SK-N-SH treated with all-trans-retinoic acid at 6 μM for 48 hours (cell line): Measurements from ENCODE around the gene DNLZ.

ENCODE experiments used
- ARNTL ChIP-seq: fragments of 450-650 bp; formaldehyde crosslinking; IDR thresholded peaks from 2 replicates; pipeline ENCODE4 v1.5.0; 2020; ENCODE audit warnings: low read depth, mild to moderate bottlenecking, moderate library complexity, borderline replicate concordance
- BACH2 ChIP-seq: fragments of 250-450 bp; sonication (Bioruptor Pico); IDR thresholded peaks from 2 replicates; pipeline ENCODE4 v1.9.0; 2021; ENCODE audit warnings: mild to moderate bottlenecking, borderline replicate concordance
- CSDC2 ChIP-seq: fragments of 250-450 bp; sonication (Bioruptor Pico); IDR thresholded peaks from 2 replicates; pipeline ENCODE4 v1.5.0; 2020; ENCODE audit warnings: mild to moderate bottlenecking, moderate library complexity
- ESRRG ChIP-seq: fragments of 250-450 bp; sonication (Bioruptor Pico); IDR thresholded peaks from 2 replicates; pipeline ENCODE4 v1.6.1; 2021; ENCODE audit warnings: mild to moderate bottlenecking
- OSR1 ChIP-seq: fragments of 250-450 bp; sonication (Bioruptor Pico); IDR thresholded peaks from 2 replicates; pipeline ENCODE4 v1.8.0; 2022; ENCODE audit warnings: moderate library complexity, mild to moderate bottlenecking, inconsistent platforms
- PPARA ChIP-seq: fragments of 250-450 bp; sonication (Bioruptor Pico); IDR thresholded peaks from 2 replicates; pipeline ENCODE4 v1.5.0; 2020; ENCODE audit warnings: mild to moderate bottlenecking, borderline replicate concordance
- RARB ChIP-seq: fragments of 250-450 bp; sonication (Bioruptor Pico); IDR thresholded peaks from 2 replicates; pipeline ENCODE4 v1.8.0; 2021; ENCODE audit warnings: mild to moderate bottlenecking, moderate library complexity
- TCF4 ChIP-seq: fragments of 250-450 bp; sonication (Bioruptor Pico); IDR thresholded peaks from 2 replicates; pipeline ENCODE4 v1.8.0; 2021; ENCODE audit warnings: mild to moderate bottlenecking, moderate library complexity, borderline replicate concordance
- ZFP3 ChIP-seq: fragments of 250-450 bp; sonication (Bioruptor Pico); IDR thresholded peaks from 2 replicates; pipeline ENCODE4 v1.5.0; 2020; ENCODE audit warnings: mild to moderate bottlenecking, moderate library complexity
- ZNF565 ChIP-seq: fragments of 450-650 bp; formaldehyde crosslinking; conservative IDR thresholded peaks from 2 replicates; pipeline ENCODE4 v1.5.0; 2020; ENCODE audit warnings: low read depth, mild to moderate bottlenecking, moderate library complexity
- ZNF70 ChIP-seq: fragments of 450-650 bp; formaldehyde crosslinking; IDR thresholded peaks from 2 replicates; pipeline ENCODE4 v1.5.0; 2020; ENCODE audit warnings: mild to moderate bottlenecking, moderate library complexity
- TF ChIP-seq, protein P1 (sequence below): fragments of 250-450 bp; sonication (Bioruptor Pico); IDR thresholded peaks from 2 replicates; pipeline ENCODE4 v1.8.0; 2020; ENCODE audit warnings: mild to moderate bottlenecking, moderate library complexity, borderline replicate concordance
- TF ChIP-seq, protein P2 (sequence below): fragments of 250-450 bp; sonication (Bioruptor Pico); IDR thresholded peaks from 2 replicates; pipeline ENCODE4 v1.8.0; 2021; ENCODE audit warnings: low read depth, mild to moderate bottlenecking, moderate library complexity, borderline replicate concordance
- TF ChIP-seq, protein P3 (sequence below): fragments of 250-450 bp; sonication (Bioruptor Pico); IDR thresholded peaks from 2 replicates; pipeline ENCODE4 v1.5.1; 2020; ENCODE audit warnings: low read depth, mild to moderate bottlenecking, moderate library complexity

DNA sequence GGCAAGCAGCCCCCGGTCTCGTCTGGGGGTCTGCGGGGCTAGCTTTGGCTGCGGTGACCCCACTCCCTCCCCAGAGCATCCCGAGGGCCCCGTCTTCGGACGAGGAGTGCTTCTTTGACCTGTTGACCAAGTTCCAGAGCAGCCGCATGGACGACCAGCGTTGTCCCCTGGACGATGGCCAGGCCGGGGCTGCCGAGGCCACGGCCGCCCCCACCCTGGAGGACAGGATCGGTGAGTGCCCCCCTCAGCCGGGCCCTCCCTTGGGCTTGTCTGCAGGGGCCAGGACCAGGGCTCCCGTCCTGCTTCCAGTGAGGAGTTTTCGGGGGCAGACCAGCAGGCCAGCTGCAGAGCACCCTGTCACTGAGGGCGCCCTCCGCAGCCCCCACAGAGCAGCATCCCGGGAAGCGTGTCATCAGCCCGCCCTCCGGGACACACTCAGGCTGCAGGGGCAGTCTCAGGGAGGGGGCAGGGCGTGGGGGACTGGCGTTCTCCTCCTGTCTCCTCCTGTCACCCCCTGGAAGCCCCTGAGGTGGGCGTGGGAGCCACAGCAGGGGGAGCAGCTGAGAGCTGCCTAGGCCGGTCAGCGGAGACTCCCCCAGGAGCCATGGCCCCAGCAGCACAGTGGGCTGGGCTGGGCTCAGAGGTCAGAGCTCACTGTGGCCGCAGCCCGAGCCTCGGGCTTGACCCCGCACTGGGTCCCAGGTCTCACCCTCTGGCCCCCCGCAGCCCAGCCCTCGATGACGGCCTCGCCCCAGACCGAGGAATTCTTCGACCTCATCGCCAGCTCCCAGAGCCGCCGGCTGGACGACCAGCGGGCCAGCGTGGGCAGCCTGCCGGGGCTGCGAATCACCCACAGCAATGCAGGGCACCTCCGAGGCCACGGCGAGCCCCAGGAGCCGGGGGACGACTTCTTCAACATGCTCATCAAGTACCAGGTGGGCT is 7.7 kb downstream of the DNLZ start:
- TF ChIP-seq, protein P1, sequence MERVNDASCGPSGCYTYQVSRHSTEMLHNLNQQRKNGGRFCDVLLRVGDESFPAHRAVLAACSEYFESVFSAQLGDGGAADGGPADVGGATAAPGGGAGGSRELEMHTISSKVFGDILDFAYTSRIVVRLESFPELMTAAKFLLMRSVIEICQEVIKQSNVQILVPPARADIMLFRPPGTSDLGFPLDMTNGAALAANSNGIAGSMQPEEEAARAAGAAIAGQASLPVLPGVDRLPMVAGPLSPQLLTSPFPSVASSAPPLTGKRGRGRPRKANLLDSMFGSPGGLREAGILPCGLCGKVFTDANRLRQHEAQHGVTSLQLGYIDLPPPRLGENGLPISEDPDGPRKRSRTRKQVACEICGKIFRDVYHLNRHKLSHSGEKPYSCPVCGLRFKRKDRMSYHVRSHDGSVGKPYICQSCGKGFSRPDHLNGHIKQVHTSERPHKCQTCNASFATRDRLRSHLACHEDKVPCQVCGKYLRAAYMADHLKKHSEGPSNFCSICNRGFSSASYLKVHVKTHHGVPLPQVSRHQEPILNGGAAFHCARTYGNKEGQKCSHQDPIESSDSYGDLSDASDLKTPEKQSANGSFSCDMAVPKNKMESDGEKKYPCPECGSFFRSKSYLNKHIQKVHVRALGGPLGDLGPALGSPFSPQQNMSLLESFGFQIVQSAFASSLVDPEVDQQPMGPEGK (CRISPR knock-in tag): no peak
- TF ChIP-seq, protein P2, sequence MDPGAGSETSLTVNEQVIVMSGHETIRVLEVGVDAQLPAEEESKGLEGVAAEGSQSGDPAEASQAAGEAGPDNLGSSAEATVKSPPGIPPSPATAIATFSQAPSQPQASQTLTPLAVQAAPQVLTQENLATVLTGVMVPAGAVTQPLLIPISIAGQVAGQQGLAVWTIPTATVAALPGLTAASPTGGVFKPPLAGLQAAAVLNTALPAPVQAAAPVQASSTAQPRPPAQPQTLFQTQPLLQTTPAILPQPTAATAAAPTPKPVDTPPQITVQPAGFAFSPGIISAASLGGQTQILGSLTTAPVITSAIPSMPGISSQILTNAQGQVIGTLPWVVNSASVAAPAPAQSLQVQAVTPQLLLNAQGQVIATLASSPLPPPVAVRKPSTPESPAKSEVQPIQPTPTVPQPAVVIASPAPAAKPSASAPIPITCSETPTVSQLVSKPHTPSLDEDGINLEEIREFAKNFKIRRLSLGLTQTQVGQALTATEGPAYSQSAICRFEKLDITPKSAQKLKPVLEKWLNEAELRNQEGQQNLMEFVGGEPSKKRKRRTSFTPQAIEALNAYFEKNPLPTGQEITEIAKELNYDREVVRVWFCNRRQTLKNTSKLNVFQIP (CRISPR knock-in tag): no peak
- no peak for TF ChIP-seq RARB (CRISPR knock-in tag)
- TF ChIP-seq ZNF70: no peak
- no peak for TF ChIP-seq ESRRG (CRISPR knock-in tag)
- TF ChIP-seq, protein P3, sequence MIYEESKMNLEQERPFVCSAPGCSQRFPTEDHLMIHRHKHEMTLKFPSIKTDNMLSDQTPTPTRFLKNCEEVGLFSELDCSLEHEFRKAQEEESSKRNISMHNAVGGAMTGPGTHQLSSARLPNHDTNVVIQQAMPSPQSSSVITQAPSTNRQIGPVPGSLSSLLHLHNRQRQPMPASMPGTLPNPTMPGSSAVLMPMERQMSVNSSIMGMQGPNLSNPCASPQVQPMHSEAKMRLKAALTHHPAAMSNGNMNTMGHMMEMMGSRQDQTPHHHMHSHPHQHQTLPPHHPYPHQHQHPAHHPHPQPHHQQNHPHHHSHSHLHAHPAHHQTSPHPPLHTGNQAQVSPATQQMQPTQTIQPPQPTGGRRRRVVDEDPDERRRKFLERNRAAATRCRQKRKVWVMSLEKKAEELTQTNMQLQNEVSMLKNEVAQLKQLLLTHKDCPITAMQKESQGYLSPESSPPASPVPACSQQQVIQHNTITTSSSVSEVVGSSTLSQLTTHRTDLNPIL: no peak
- TF ChIP-seq ZFP3 (CRISPR knock-in tag): no peak
- no peak for TF ChIP-seq OSR1 (CRISPR knock-in tag)
- no peak for TF ChIP-seq BACH2 (CRISPR knock-in tag)
- no peak for TF ChIP-seq ZNF565 (CRISPR knock-in tag)
- no peak for TF ChIP-seq TCF4 (CRISPR knock-in tag)
- no peak for TF ChIP-seq PPARA
- no peak for TF ChIP-seq CSDC2 (CRISPR knock-in tag)
- TF ChIP-seq ARNTL: no peak
